ENCODE measurements around the gene USP48. TPM values are rescaled to one million over a fixed set of nuclear protein-coding genes. Genes with fewer than 3 reads are reported as not detected.

Gene USP48
- total and polyA plus RNA-seq, 12 donors: 35.9 to 156 (median 86.4) TPM

DNA sequence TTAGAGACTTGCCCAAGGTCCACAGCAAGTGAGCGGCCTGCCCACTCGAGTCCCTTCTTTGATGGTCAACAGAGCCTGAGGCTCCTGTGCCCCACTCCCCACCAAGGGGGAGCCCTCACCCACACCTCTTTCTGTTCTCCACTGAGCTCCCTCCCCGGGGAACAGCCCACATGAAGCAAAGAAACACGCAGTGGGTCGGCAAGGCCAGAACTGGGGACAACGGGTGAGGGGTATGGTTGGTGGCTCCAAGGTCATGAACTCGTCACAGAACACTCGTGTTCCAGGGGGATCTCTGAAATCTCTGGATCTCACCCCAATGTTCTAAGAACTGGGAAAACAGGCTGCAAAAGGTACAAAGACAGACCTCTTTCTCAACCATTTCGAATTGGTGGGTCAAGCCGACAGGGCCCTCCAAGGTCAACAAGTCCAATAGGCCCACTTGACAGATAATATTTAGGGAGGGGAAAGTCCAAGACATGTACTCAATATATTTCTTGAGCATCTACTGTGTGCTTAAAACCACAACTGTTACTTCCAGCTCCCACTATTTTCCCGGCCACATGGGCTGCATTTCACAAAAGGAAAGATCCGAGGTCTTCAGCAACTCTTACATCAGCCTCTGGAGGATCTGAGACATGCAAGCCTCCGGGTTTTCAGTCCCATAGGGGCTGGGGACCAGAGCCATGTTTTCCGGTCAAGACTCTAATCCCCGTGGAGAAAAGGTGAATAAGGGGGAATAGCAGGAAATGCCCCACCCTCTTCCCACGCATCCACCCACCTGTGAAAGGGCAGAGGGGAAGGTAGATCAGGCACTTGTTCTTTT is 112.7 kb downstream of the USP48 start:
- 42 to 46% (median 44%) methylated on average over 14 to 16 of the region's 16 CpGs for WGBS, 4 donors
- no peaks in the 10 kb centered on the region for H3K36me3 ChIP-seq (replicated peaks in 1 of 2)

DNA sequence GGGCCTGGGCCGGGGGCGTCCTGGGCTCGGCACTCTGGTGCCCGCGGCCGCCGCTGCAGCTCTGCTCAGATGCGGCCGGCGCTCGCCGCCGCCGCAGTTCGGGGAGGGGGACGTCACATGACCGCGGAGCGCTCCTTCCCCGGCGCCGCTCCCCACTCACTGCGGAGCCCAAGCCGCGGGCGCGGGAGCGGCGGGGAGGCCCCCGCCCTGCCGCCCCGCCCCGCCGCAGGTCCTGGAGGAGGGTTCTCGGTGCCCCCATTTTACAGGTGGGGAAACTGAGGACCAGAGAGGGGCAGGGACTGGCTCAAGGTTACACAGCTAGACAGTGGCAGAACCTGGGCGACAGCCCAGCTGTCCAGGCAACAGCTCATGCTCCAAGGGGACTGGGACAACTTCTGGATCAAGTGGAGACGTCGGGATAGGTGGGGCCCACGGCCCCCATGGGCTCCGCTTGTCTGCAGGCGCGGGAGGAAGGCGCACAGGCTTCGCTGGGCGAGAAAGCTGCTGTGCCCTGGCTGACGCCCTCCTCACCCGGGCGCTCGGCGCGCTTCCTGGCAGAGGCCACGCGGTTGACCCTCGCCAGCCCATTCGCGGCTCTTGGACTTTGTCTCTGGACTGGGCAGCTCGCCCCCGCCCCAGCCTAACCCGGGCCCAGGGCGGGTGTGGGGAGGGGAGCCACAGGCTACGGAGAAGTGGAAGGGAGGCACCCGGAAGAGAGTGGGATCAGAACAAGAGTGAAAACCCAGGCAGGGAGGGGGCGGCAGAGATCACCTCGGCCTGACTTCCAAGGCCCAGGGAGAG is 113.5 kb downstream of the USP48 start, which contains the start of gene RAP1GAP:
RAP1GAP (minus strand) TSS at position 100 of the 801 bp plus-strand sequence. CDS start 49,325 bp downstream, outside the sequence.
- H3K27ac ChIP-seq: peak within 1 kb of the TSS; percentile 58 to 90 (median 73)
- peak within 1 kb of the TSS in 2 of 4 donors; percentile 32 to 82 for H3K4me3 ChIP-seq
- peak; percentile 14 to 72 for TF ChIP-seq POLR2A (IDR thresholded peaks at IDR 0.05)
- TF ChIP-seq CTCF (IDR thresholded peaks at IDR 0.05): peak in 1 of 6 experiments; percentile 7
- WGBS, 4 donors: 0 to 3% (median 2%) methylated on average over 6 to 64 of the region's 64 CpGs
- H3K36me3 ChIP-seq (replicated peaks in 1 of 2): no peaks in the 10 kb centered on the region
- intact Hi-C loops (cut with DNase I): no loop called here
- H3K9me3 ChIP-seq (replicated peaks in 1 of 3): no peaks in the 10 kb centered on the region
- DNase-seq: peak in 6 of 7 donors; percentile 54 to 77 (median 72)
- H3K4me1 ChIP-seq (replicated peaks in 1 of 2): peaks cover 42 to 68% of the 10 kb centered on the region in 2 donors
- H3K27me3 ChIP-seq: no peaks in the 10 kb centered on the region

More for the DNA sequence above, 112.7 kb downstream of the USP48 start:
- intact Hi-C loops (cut with DNase I): no loop called here
- TF ChIP-seq POLR2A (IDR thresholded peaks at IDR 0.05) (no peak), CTCF (IDR thresholded peaks at IDR 0.05) (no peak)
- Histone ChIP-seq H3K9me3 (replicated peaks in 1 of 3) (no peaks in the 10 kb centered on the region), H3K4me3 (peak overlapping the region in 1 of 4 donors; percentile 82), H3K4me1 (replicated peaks in 1 of 2) (peaks cover 42 to 67% of the 10 kb centered on the region in 2 donors), H3K27me3 (no peaks in the 10 kb centered on the region), H3K27ac (peak overlapping the region in 4 of 5 donors; percentile 60 to 90 (median 80))
- DNase-seq: peak in 3 of 7 donors; percentile 22 to 74 (median 28)

GRCh38 chr1:21668951-21669257 is 114.0 kb downstream of the USP48 start:
- no peak for DNase-seq
- 0% methylated on average over 1 to 25 of the region's 25 CpGs; no CpG with 5 or more reads in 1 of the 4 donors for WGBS, 4 donors
- Histone ChIP-seq H3K27ac (peak overlapping the region; percentile 58 to 90 (median 73)), H3K4me3 (peak overlapping the region in 2 of 4 donors; percentile 32 to 82), H3K9me3 (replicated peaks in 1 of 3) (no peaks in the 10 kb centered on the region), H3K36me3 (replicated peaks in 1 of 2) (no peaks in the 10 kb centered on the region), H3K27me3 (no peaks in the 10 kb centered on the region), H3K4me1 (replicated peaks in 1 of 2) (peaks cover 44 to 73% of the 10 kb centered on the region in 2 donors)
- TF ChIP-seq CTCF (IDR thresholded peaks at IDR 0.05) (no peak), POLR2A (IDR thresholded peaks at IDR 0.05) (no peak)
- intact Hi-C loops (cut with DNase I): no loop called here

Data from adrenal gland (tissue), 12 donors.